SK-N-SH (cell line): Measurements from ENCODE around the gene SMS.

Experiments used
- ELF1 ChIP-seq: IDR thresholded peaks from 2 replicates; pipeline ENCODE4 v1.4.0; 2012
- EP300 ChIP-seq, 2 experiments: IDR thresholded peaks; 2 replicates each; pipeline versions ENCODE4 v1.4.0 to v1.6.1; 2012; ENCODE audit warnings: borderline replicate concordance in 1 of 2, low read depth in 1 of 2, low read length in 1 of 2
- EZH2phosphoT487 ChIP-seq: fragments of 200-600 bp; sonication (generic); IDR thresholded peaks from 2 replicates; pipeline ENCODE4 v1.6.1; 2017; ENCODE audit warnings: low read depth, mixed run types, mild to moderate bottlenecking, antibody characterized with exemption, moderate library complexity, borderline replicate concordance
- NRF1 ChIP-seq: IDR thresholded peaks from 2 replicates; pipeline ENCODE4 v1.6.1; 2012; ENCODE audit warnings: low read depth, mild to moderate bottlenecking, low read length
- SIN3A ChIP-seq: IDR thresholded peaks from 2 replicates; pipeline ENCODE4 v1.6.1; 2012; ENCODE audit warnings: low read depth, mild to moderate bottlenecking, low read length, moderate library complexity, borderline replicate concordance
- TAF1 ChIP-seq: IDR thresholded peaks from 2 replicates; pipeline ENCODE4 v1.6.1; 2012; ENCODE audit warnings: low read depth, mild to moderate bottlenecking, low read length, moderate library complexity, borderline replicate concordance
- TEAD4 ChIP-seq: IDR thresholded peaks from 2 replicates; pipeline ENCODE4 v1.4.0; 2012; ENCODE audit warnings: mild to moderate bottlenecking, borderline replicate concordance; ENCODE audit not compliant: insufficient read depth
- YY1 ChIP-seq: IDR thresholded peaks from 2 replicates; pipeline ENCODE4 v1.4.0; 2012; ENCODE audit warnings: low read depth, mild to moderate bottlenecking
- TF ChIP-seq, protein P1 (sequence below): fragments of 200-600 bp; sonication (generic); IDR thresholded peaks from 2 replicates; pipeline ENCODE4 v1.6.1; 2017; ENCODE audit warnings: antibody characterized with exemption, mild to moderate bottlenecking, moderate library complexity
- TF ChIP-seq, protein P2 (sequence below): IDR thresholded peaks from 2 replicates; pipeline ENCODE4; 2012
- TF ChIP-seq, protein P3 (sequence below): IDR thresholded peaks from 2 replicates; pipeline ENCODE4 v1.6.1; 2012; ENCODE audit warnings: mild to moderate bottlenecking, low read depth, low read length, moderate library complexity

DNA sequence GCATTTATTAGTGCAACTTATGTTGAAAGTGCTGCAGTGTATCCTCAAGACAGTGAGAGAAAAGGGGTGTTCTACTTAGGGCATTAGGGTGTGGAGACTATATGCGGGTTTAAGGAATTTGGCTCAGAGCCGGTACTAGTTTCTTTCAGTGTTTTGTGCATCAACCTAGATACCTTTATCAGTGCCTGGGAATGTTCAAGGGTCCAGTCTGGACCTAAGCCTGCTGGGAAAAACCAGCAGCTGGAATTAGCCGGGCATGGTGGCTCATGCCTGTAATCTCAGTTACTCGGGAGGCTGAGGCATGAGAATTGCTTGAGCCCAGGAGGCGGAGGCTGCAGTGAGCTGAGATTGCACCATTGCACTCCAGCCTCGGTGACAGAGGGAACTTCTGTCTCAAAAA is 99.0 kb downstream of the SMS start:
- TF ChIP-seq, protein P1, sequence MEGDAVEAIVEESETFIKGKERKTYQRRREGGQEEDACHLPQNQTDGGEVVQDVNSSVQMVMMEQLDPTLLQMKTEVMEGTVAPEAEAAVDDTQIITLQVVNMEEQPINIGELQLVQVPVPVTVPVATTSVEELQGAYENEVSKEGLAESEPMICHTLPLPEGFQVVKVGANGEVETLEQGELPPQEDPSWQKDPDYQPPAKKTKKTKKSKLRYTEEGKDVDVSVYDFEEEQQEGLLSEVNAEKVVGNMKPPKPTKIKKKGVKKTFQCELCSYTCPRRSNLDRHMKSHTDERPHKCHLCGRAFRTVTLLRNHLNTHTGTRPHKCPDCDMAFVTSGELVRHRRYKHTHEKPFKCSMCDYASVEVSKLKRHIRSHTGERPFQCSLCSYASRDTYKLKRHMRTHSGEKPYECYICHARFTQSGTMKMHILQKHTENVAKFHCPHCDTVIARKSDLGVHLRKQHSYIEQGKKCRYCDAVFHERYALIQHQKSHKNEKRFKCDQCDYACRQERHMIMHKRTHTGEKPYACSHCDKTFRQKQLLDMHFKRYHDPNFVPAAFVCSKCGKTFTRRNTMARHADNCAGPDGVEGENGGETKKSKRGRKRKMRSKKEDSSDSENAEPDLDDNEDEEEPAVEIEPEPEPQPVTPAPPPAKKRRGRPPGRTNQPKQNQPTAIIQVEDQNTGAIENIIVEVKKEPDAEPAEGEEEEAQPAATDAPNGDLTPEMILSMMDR, result no peak
- TF ChIP-seq NRF1, result no peak
- TF ChIP-seq, protein P2, sequence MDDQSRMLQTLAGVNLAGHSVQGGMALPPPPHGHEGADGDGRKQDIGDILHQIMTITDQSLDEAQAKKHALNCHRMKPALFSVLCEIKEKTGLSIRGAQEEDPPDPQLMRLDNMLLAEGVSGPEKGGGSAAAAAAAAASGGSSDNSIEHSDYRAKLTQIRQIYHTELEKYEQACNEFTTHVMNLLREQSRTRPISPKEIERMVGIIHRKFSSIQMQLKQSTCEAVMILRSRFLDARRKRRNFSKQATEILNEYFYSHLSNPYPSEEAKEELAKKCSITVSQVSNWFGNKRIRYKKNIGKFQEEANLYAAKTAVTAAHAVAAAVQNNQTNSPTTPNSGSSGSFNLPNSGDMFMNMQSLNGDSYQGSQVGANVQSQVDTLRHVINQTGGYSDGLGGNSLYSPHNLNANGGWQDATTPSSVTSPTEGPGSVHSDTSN, result no peak
- TF ChIP-seq SIN3A, result no peak
- no peak for TF ChIP-seq TEAD4
- no peak for TF ChIP-seq ELF1
- no peak for TF ChIP-seq YY1
- no peak for TF ChIP-seq TAF1
- TF ChIP-seq EP300 (IDR thresholded peaks at IDR 0.05; ENCODE audit: borderline replicate concordance in 1 of 2, low read depth in 1 of 2, low read length in 1 of 2), result no peak
- TF ChIP-seq EZH2phosphoT487, result no peak
- TF ChIP-seq, protein P3, sequence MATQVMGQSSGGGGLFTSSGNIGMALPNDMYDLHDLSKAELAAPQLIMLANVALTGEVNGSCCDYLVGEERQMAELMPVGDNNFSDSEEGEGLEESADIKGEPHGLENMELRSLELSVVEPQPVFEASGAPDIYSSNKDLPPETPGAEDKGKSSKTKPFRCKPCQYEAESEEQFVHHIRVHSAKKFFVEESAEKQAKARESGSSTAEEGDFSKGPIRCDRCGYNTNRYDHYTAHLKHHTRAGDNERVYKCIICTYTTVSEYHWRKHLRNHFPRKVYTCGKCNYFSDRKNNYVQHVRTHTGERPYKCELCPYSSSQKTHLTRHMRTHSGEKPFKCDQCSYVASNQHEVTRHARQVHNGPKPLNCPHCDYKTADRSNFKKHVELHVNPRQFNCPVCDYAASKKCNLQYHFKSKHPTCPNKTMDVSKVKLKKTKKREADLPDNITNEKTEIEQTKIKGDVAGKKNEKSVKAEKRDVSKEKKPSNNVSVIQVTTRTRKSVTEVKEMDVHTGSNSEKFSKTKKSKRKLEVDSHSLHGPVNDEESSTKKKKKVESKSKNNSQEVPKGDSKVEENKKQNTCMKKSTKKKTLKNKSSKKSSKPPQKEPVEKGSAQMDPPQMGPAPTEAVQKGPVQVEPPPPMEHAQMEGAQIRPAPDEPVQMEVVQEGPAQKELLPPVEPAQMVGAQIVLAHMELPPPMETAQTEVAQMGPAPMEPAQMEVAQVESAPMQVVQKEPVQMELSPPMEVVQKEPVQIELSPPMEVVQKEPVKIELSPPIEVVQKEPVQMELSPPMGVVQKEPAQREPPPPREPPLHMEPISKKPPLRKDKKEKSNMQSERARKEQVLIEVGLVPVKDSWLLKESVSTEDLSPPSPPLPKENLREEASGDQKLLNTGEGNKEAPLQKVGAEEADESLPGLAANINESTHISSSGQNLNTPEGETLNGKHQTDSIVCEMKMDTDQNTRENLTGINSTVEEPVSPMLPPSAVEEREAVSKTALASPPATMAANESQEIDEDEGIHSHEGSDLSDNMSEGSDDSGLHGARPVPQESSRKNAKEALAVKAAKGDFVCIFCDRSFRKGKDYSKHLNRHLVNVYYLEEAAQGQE, result no peak
